A549 treated with AZD9567 at 1 μM for 4 hours (cell line): ENCODE results near the gene DNASE2. TPM values are rescaled to one million over a fixed set of nuclear protein-coding genes. Genes with fewer than 3 reads are reported as not detected.

Experiments
- total RNA-seq: library from RNA; stranded (reverse); fragments of 200-300 nt; extraction: Qiagen RNA extraction; gene quantifications from 5 replicates; pipeline ENCODE4 v1.2.3, GENCODE V29; 2022; ENCODE audit not compliant: insufficient read depth

The DNASE2 gene
- 28.6 to 36.5 TPM (median 29.7 TPM) in 5 replicates for total RNA-seq

GRCh38 chr19:12881172-12881808, at the start of gene DNASE2:
Gene DNASE2, minus strand, starts transcription at chr19:12881449. Its CDS starts 74 bp downstream, at chr19:12881375.

GRCh38 chr19:12890787-12891552, 9.7 kb upstream of the DNASE2 start, which contains the start of gene GCDH:
Gene GCDH, plus strand, starts transcription at chr19:12891160. Its CDS starts 145 bp downstream, at chr19:12891305.

GRCh38 chr19:12886969-12887747, 5.9 kb upstream of the DNASE2 start, which contains the start of gene KLF1:
Gene KLF1, minus strand, starts transcription at chr19:12887201. Its CDS starts 61 bp downstream, at chr19:12887140.

GRCh38 chr19:12838182-12838885, 42.9 kb downstream of the DNASE2 start, which contains the start of gene MAST1:
Gene MAST1, plus strand, starts transcription at chr19:12838515. Its CDS starts 58 bp downstream, at chr19:12838573.

GRCh38 chr19:12834566-12834943, 46.7 kb downstream of the DNASE2 start, which contains the start of gene RTBDN:
Gene RTBDN, minus strand, starts transcription at chr19:12834579. Its CDS starts 4,600 bp downstream, at chr19:12829979.

Other genes with a start within 250 kb of the DNASE2 start
- gene MAN2B1, start 214.7 kb downstream of the DNASE2 start, total RNA-seq: 19.1 to 30.7 TPM (median 22.0 TPM) in 5 replicates
- 8.4 to 11.5 TPM (median 10.0 TPM) in 5 replicates for gene WDR83, start 214.6 kb downstream of the DNASE2 start, total RNA-seq
- gene DHPS, start 199.6 kb downstream of the DNASE2 start, total RNA-seq: 29.7 to 49.1 TPM (median 48.2 TPM) in 5 replicates
- not detected in 5 replicates for gene GNG14, start 193.5 kb downstream of the DNASE2 start, total RNA-seq
- 11.4 to 14.6 TPM (median 13.9 TPM) in 5 replicates for gene FBXW9, start 184.8 kb downstream of the DNASE2 start, total RNA-seq
- gene TNPO2, start 157.5 kb downstream of the DNASE2 start, total RNA-seq: 31.3 to 35.3 TPM (median 33.6 TPM) in 5 replicates
- 118 to 201 TPM (median 193 TPM) in 5 replicates for gene TRIR, start 146.8 kb downstream of the DNASE2 start, total RNA-seq
- gene GET3, start 144.0 kb downstream of the DNASE2 start, total RNA-seq: 83.8 to 103 TPM (median 99.2 TPM) in 5 replicates
- 0.59 to 1.0 TPM (median 0.79 TPM) in 4 of 5 replicates, not detected in the other for gene BEST2, start 129.7 kb downstream of the DNASE2 start, total RNA-seq
- gene HOOK2, start 105.9 kb downstream of the DNASE2 start, total RNA-seq: 9.8 to 14.0 TPM (median 12.8 TPM) in 5 replicates
- 110 to 185 TPM (median 160 TPM) in 5 replicates for gene JUNB, start 90.0 kb downstream of the DNASE2 start, total RNA-seq
- gene PRDX2, start 79.6 kb downstream of the DNASE2 start, total RNA-seq: 0.47 to 0.91 TPM (median 0.66 TPM) in 4 of 5 replicates, not detected in the other
- gene THSD8, start 79.4 kb downstream of the DNASE2 start, total RNA-seq: 9.1 to 13.7 TPM (median 11.8 TPM) in 4 of 5 replicates, not detected in the other
- 39.4 to 50.4 TPM (median 46.8 TPM) in 5 replicates for gene RNASEH2A, start 74.9 kb downstream of the DNASE2 start, total RNA-seq
- 0.08 to 0.09 TPM in 2 of 5 replicates, not detected in the others for gene RTBDN, start 46.9 kb downstream of the DNASE2 start, total RNA-seq
- 1.5 to 7.0 TPM (median 1.7 TPM) in 5 replicates for gene MAST1, start 42.9 kb downstream of the DNASE2 start, total RNA-seq
- 0.05 to 0.07 TPM in 2 of 5 replicates, not detected in the others for gene KLF1, start 5.8 kb upstream of the DNASE2 start, total RNA-seq
- 9.2 to 21.4 TPM (median 9.9 TPM) in 5 replicates for gene GCDH, start 9.7 kb upstream of the DNASE2 start, total RNA-seq
- 0.25 to 1.8 TPM (median 0.42 TPM) in 5 replicates for gene SYCE2, start 37.8 kb upstream of the DNASE2 start, total RNA-seq
- 60.5 to 80.0 TPM (median 74.4 TPM) in 5 replicates for gene FARSA, start 52.3 kb upstream of the DNASE2 start, total RNA-seq
- gene CALR, start 57.2 kb upstream of the DNASE2 start, total RNA-seq: 481 to 566 TPM (median 518 TPM) in 5 replicates
- gene RAD23A, start 64.4 kb upstream of the DNASE2 start, total RNA-seq: 73.1 to 82.3 TPM (median 81.9 TPM) in 5 replicates
- 20.6 to 55.7 TPM (median 51.6 TPM) in 5 replicates for gene GADD45GIP1, start 75.8 kb upstream of the DNASE2 start, total RNA-seq
- gene DAND5, start 88.1 kb upstream of the DNASE2 start, total RNA-seq: 0.03 to 0.07 TPM (median 0.06 TPM) in 3 of 5 replicates, not detected in the others
- 3.6 to 4.3 TPM (median 3.8 TPM) in 5 replicates for gene NFIX, start 114.0 kb upstream of the DNASE2 start, total RNA-seq
- 0.56 to 0.92 TPM (median 0.70 TPM) in 4 of 5 replicates, not detected in the other for gene LYL1, start 221.4 kb upstream of the DNASE2 start, total RNA-seq
- 34.6 to 44.3 TPM (median 38.0 TPM) in 5 replicates for gene TRMT1, start 235.3 kb upstream of the DNASE2 start, total RNA-seq
- 33.2 to 43.4 TPM (median 39.4 TPM) in 5 replicates for gene NACC1, start 236.8 kb upstream of the DNASE2 start, total RNA-seq